SK-N-SH (cell line): ENCODE results near the gene PARVA. TPM values are rescaled to one million over a fixed set of nuclear protein-coding genes. Genes with fewer than 3 reads are reported as not detected.

Experiments
- CTCF ChIA-PET: fragments of 300-600, 350-600 bp; formaldehyde crosslinking; extraction: SDS; loops from one replicate; lab custom pipeline; 2021; lab: Yijun Ruan, JAX
- POLR2A ChIA-PET: fragments of 350-600 bp; sonication (Branson Sonifier 250); formaldehyde crosslinking; extraction: SDS; loops from one replicate; lab custom pipeline; 2020; ENCODE audit warnings: antibody characterized with exemption, inconsistent platforms; lab: Yijun Ruan, JAX
- DNase-seq: peaks from one replicate; pipeline ENCODE4 v3.0.0; 2012
- H2AFZ ChIP-seq: fragments of 200-600 bp; sonication (generic); 2 replicates; pipeline ENCODE4 v1.8.1; 2016; ENCODE audit warnings: antibody characterized with exemption, mild to moderate bottlenecking, low read depth
- H3F3A ChIP-seq: fragments of 200-600 bp; sonication (generic); replicated peaks from 2 replicates; pipeline ENCODE3; 2016; ENCODE audit warnings: antibody characterized with exemption, mild to moderate bottlenecking; ENCODE audit not compliant: insufficient read depth
- H3K27ac ChIP-seq, 2 experiments: fragments of 200-500 bp in 1 of 2; fragments of 200-600 bp in 1 of 2; sonication (Bioruptor generic) in 1 of 2; sonication (generic), shearing (Covaris generic) in 1 of 2; 2 replicates each; pipeline versions ENCODE4 v1.5.1 to v1.6.1; 2014 to 2016; ENCODE audit warnings: low read depth in 2 of 2, inconsistent platforms in 1 of 2, low read length in 1 of 2, mild to moderate bottlenecking in 1 of 2, mixed read lengths in 1 of 2
- H3K27me3 ChIP-seq: fragments of 200-600 bp; sonication (generic), shearing (Covaris generic); 2 replicates; pipeline ENCODE4 v1.6.1; 2016; ENCODE audit warnings: mixed run types; ENCODE audit not compliant: insufficient read depth
- H3K36me3 ChIP-seq, 2 experiments: fragments of 200-500 bp in 1 of 2; fragments of 200-600 bp in 1 of 2; sonication (Bioruptor generic) in 1 of 2; sonication (generic) in 1 of 2; replicated peaks in 1 of 2; 2 replicates each; pipeline versions ENCODE3 to v1.5.1; 2014 to 2016; ENCODE audit warnings: low read length in 1 of 2, mild to moderate bottlenecking in 1 of 2; ENCODE audit not compliant: insufficient read depth in 2 of 2, control insufficient read depth in 1 of 2
- H3K4me1 ChIP-seq, 2 experiments: fragments of 200-500 bp in 1 of 2; fragments of 200-600 bp in 1 of 2; sonication (Bioruptor generic) in 1 of 2; sonication (generic), shearing (Covaris generic) in 1 of 2; 2 replicates each; pipeline versions ENCODE4 v1.5.1 to v1.6.1; 2014 to 2016; ENCODE audit warnings: low read depth in 1 of 2, low read length in 1 of 2, mixed run types in 1 of 2; ENCODE audit not compliant: insufficient read depth in 2 of 2, control insufficient read depth in 1 of 2
- H3K4me2 ChIP-seq: fragments of 200-600 bp; sonication (generic), shearing (Covaris generic); 2 replicates; pipeline ENCODE4 v1.6.1; 2017; ENCODE audit warnings: mixed run types
- H3K4me3 ChIP-seq, 2 experiments: fragments of 200-500 bp in 1 of 2; fragments of 200-600 bp in 1 of 2; sonication (Bioruptor generic) in 1 of 2; sonication (generic), shearing (Covaris generic) in 1 of 2; 2 replicates each; pipeline versions ENCODE4 v1.5.1 to v1.8.1; 2014 to 2016; ENCODE audit warnings: low read depth in 2 of 2, inconsistent platforms in 1 of 2, low read length in 1 of 2, mild to moderate bottlenecking in 1 of 2, mixed read lengths in 1 of 2, moderate library complexity in 1 of 2
- H3K79me2 ChIP-seq: fragments of 200-600 bp; sonication (generic); 2 replicates; pipeline ENCODE4 v1.8.1; 2017; ENCODE audit warnings: mild to moderate bottlenecking; ENCODE audit not compliant: insufficient read depth
- H3K9ac ChIP-seq: fragments of 200-600 bp; sonication (generic); 2 replicates; pipeline ENCODE4 v1.6.1; 2017; ENCODE audit warnings: mixed run types
- H3K9me2 ChIP-seq: fragments of 200-600 bp; sonication (generic); 2 replicates; pipeline ENCODE4 v1.6.1; 2017; ENCODE audit warnings: mixed run types
- H3K9me3 ChIP-seq: fragments of 200-600 bp; sonication (generic); 2 replicates; pipeline ENCODE4 v1.6.1; 2017; ENCODE audit warnings: mixed run types, mild to moderate bottlenecking, moderate library complexity
- H4K20me1 ChIP-seq: fragments of 200-600 bp; sonication (generic); 2 replicates; pipeline ENCODE4 v1.6.1; 2017; ENCODE audit warnings: mild to moderate bottlenecking, mixed run types; ENCODE audit not compliant: insufficient read depth
- CHD2 ChIP-seq: fragments of 150-350 bp; IDR thresholded peaks from 2 replicates; pipeline ENCODE4 v1.6.1; 2018; ENCODE audit warnings: low read length; ENCODE audit not compliant: partially characterized antibody
- EP300 ChIP-seq, 2 experiments: IDR thresholded peaks; 2 replicates each; pipeline versions ENCODE4 v1.4.0 to v1.6.1; 2012; ENCODE audit warnings: borderline replicate concordance in 1 of 2, low read depth in 1 of 2, low read length in 1 of 2
- FOSL2 ChIP-seq: IDR thresholded peaks from 2 replicates; pipeline ENCODE4 v1.4.0; 2012; ENCODE audit warnings: low read depth, mild to moderate bottlenecking, moderate library complexity, borderline replicate concordance
- FOXM1 ChIP-seq: IDR thresholded peaks from 2 replicates; pipeline ENCODE4 v1.4.0; 2012; ENCODE audit warnings: low read depth, mild to moderate bottlenecking
- GABPA ChIP-seq: IDR thresholded peaks from 2 replicates; pipeline ENCODE4 v1.4.0; 2012; ENCODE audit warnings: low read depth, mild to moderate bottlenecking
- JUND ChIP-seq: IDR thresholded peaks from 2 replicates; pipeline ENCODE4 v1.4.0; 2012
- MAX ChIP-seq: IDR thresholded peaks from 2 replicates; pipeline ENCODE4 v1.4.0; 2012; ENCODE audit warnings: low read depth
- NRF1 ChIP-seq: IDR thresholded peaks from 2 replicates; pipeline ENCODE4 v1.6.1; 2012; ENCODE audit warnings: low read depth, mild to moderate bottlenecking, low read length
- POLR2AphosphoS5 ChIP-seq: IDR thresholded peaks from 2 replicates; pipeline ENCODE4 v1.6.1; 2012; ENCODE audit warnings: low read depth, low read length
- REST ChIP-seq: IDR thresholded peaks from 2 replicates; pipeline ENCODE4 v1.6.1; 2012; ENCODE audit warnings: mild to moderate bottlenecking, low read depth, low read length, moderate library complexity
- RFX5 ChIP-seq: IDR thresholded peaks from 2 replicates; pipeline ENCODE4 v1.6.1; 2012; ENCODE audit warnings: mild to moderate bottlenecking, improper control_type of control experiment, low read length
- RXRA ChIP-seq: IDR thresholded peaks from 2 replicates; pipeline ENCODE4 v1.4.0; 2012; ENCODE audit warnings: low read depth, mild to moderate bottlenecking, borderline replicate concordance
- SIN3A ChIP-seq: IDR thresholded peaks from 2 replicates; pipeline ENCODE4 v1.6.1; 2012; ENCODE audit warnings: low read depth, mild to moderate bottlenecking, low read length, moderate library complexity, borderline replicate concordance
- TAF1 ChIP-seq: IDR thresholded peaks from 2 replicates; pipeline ENCODE4 v1.6.1; 2012; ENCODE audit warnings: low read depth, mild to moderate bottlenecking, low read length, moderate library complexity, borderline replicate concordance
- TEAD4 ChIP-seq: IDR thresholded peaks from 2 replicates; pipeline ENCODE4 v1.4.0; 2012; ENCODE audit warnings: mild to moderate bottlenecking, borderline replicate concordance; ENCODE audit not compliant: insufficient read depth
- ZBTB33 ChIP-seq: IDR thresholded peaks from 2 replicates; pipeline ENCODE4 v1.4.0; 2012; ENCODE audit warnings: low read depth, borderline replicate concordance
- WGBS: methylation state at CpG from one replicate; pipeline ENCODE4 v1.1.6; 2017; ENCODE audit warnings: low lambda C conversion rate; 5-methylcytosine and 5-hydroxymethylcytosine counted together
- polyA plus RNA-seq, 3 experiments: library from polyadenylated mRNA; depleted of rRNA; stranded (reverse); fragments of >200 nt; gene quantifications; 2 replicates each; pipeline ENCODE4 v1.2.3, GENCODE V29; 2012
- TF ChIP-seq, protein P1 (sequence below): IDR thresholded peaks from 2 replicates; pipeline ENCODE4; 2012

PARVA gene
- polyA plus RNA-seq, 1 of the 3 experiments (the other 2 are of a cell fraction): 27.6 TPM

DNA sequence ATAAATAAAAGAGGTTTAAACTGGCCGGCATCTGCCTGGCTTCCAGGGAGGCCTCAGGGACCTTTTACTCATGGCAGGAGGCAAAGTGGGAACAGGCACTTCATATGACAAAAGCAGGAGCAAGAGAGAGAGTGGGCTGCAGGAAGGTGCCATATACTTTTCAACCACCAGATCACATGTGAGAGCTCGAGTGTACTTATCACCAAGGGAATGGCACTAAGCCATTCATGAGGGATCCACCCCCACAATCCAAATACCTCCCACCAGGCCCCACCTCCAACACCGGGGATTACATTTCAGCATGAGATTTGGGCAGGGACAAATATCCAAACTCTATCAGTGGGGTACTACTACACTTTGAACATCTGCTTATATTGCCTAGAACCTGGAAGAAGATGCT lies 126.5 kb downstream of the PARVA start:
- Histone ChIP-seq H3K36me3 (peaks cover 0 to 6% of the 10 kb centered on the region in 2 experiments), H3K27ac (no peak overlapping the region), H3K4me1 (peaks cover 8 to 41% of the 10 kb centered on the region in 2 experiments), H3K9me2 (no peaks in the 10 kb centered on the region), H2AFZ (no peak overlapping the region), H4K20me1 (no peaks in the 10 kb centered on the region), H3K9me3 (no peaks in the 10 kb centered on the region), H3K79me2 (no peaks in the 10 kb centered on the region), H3K27me3 (no peaks in the 10 kb centered on the region), H3K4me2 (no peak overlapping the region), H3K9ac (no peak overlapping the region), H3F3A (peaks cover 9% of the 10 kb centered on the region), H3K4me3 (no peak overlapping the region)
- WGBS: 67% methylated on average over 3 of the region's 3 CpGs
- TF ChIP-seq JUND: no peak
- no peak for TF ChIP-seq POLR2AphosphoS5
- TF ChIP-seq NRF1: no peak
- no peak for TF ChIP-seq ZBTB33
- no peak for TF ChIP-seq RXRA
- TF ChIP-seq MAX: no peak
- no peak for TF ChIP-seq GABPA
- TF ChIP-seq FOSL2: no peak
- TF ChIP-seq RFX5: no peak
- TF ChIP-seq EP300 (IDR thresholded peaks at IDR 0.05; ENCODE audit: borderline replicate concordance in 1 of 2, low read depth in 1 of 2, low read length in 1 of 2): no peak
- TF ChIP-seq, protein P1, sequence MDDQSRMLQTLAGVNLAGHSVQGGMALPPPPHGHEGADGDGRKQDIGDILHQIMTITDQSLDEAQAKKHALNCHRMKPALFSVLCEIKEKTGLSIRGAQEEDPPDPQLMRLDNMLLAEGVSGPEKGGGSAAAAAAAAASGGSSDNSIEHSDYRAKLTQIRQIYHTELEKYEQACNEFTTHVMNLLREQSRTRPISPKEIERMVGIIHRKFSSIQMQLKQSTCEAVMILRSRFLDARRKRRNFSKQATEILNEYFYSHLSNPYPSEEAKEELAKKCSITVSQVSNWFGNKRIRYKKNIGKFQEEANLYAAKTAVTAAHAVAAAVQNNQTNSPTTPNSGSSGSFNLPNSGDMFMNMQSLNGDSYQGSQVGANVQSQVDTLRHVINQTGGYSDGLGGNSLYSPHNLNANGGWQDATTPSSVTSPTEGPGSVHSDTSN: no peak
- TF ChIP-seq FOXM1: no peak
- TF ChIP-seq TAF1: no peak
- TF ChIP-seq REST: no peak
- no peak for TF ChIP-seq CHD2
- TF ChIP-seq SIN3A: no peak
- no peak for TF ChIP-seq TEAD4
- ChIA-PET POLR2A (interaction anchor here (0.6 kb wide), 1 partner anchor 38 kb away, joined by 3 read pairs; no protein-coding TSS in a partner anchor), CTCF (interaction anchor here (1.3 kb wide), 1 partner anchor 17 kb away, joined by 3 read pairs; no protein-coding TSS in a partner anchor)
- no peak for DNase-seq
